HG03354 (cell line): Measurements from ENCODE around the gene DEPP1.
A peak's percentile ranks its signal among the peaks of the same experiment; 100 is the strongest.

Source experiments
- ATAC-seq: cut with Tn5 transposase; IDR thresholded peaks from one replicate; pipeline ENCODE4 v1.9.1; 2021; ENCODE audit warnings: mild to moderate bottlenecking; ENCODE audit not compliant: unreplicated experiment, poor library complexity, severe bottlenecking

Gene DEPP1

DNA sequence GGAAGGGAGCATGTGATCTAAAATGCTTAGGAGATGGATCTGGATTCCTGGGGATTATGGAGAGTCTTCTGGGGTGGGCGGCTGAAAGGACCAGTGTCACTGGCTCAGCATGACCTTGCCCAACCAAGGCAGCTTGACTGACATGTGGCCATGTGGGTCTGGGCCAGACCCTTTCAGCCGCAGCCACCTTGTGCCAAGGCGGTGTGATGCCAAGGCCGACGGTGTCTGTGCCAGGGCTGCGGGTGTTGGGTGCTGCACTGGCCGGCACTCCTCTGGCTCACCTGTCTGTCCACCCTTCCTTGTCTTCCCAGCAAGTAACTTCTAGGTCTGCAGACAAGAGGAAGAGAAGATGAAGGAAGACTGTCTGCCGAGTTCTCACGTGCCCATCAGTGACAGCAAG is 8.8 kb downstream of the DEPP1 start:
- ATAC-seq = no peak

DNA sequence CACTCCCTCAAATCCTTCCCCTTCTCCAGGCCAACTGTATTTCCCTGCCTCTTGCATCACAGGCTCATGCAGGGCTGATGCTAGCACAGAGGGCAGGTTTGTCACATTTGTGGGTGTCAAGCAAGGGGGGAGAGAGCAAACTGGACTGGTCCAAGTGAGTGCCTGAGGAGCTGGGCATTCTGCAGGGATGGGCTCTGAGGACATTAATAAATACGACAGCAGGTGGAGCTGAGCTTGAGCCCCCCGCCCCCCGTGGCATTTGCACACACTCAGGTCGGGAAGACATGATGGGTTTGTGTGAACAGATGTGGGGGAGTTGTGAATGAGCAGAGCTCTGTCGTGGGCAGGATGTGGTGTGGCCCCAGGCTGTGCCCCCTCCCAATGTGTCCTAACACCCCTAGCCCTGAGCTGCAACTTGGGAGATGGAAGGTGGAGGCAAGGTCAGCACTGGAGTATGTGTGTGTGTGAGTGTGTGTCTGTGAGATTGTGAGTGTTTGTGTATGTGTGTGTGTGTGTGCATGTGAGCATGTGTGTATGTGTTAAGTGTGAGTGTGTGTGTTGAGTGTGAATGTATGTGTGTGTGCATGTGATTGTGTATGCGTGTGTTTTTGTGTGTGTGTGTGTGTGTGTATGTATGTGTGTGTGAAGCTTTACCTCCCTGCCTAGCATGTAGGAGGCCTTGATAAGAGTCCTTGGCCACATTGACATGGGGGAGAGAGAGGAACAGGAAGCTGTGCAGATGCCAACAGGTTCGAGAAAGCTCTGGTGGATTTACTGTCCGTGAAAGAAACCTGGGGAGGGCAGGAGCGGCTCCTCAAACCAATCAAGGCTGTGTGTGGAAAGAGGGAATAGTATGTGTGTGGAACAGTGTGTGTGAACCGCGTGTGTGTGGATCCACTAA is 9.9 kb downstream of the DEPP1 start:
- ATAC-seq = no peak

- ATAC-seq = no peak
These were observed 10.5 kb downstream of the DEPP1 start for GRCh38 chr10:44968091-44968490.

DNA sequence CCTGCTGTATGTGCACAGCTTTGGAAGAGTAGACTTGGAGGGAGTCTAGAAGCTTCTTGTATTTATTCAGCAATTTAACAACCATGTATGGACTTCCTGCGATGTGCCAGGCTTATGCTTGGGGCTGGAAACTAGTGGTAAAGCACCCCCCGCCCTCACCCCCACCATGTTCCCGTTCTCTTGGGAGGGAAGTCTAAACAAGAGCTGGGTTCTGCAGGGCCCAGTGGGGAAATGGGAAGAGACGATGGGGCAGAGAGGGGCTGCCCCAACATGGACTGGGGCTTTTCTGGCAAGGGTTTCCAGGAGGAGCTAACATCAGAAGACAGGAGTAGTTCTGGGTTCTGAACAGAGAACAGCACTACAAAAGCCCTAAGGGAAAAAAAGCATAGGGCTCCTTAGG is 11.0 kb downstream of the DEPP1 start:
- ATAC-seq = no peak

GRCh38 chr10:44966816-44967509 is 11.6 kb downstream of the DEPP1 start:
- ATAC-seq = no peak

GRCh38 chr10:44966129-44966815 is 12.3 kb downstream of the DEPP1 start:
- ATAC-seq = peak; percentile 39

DNA sequence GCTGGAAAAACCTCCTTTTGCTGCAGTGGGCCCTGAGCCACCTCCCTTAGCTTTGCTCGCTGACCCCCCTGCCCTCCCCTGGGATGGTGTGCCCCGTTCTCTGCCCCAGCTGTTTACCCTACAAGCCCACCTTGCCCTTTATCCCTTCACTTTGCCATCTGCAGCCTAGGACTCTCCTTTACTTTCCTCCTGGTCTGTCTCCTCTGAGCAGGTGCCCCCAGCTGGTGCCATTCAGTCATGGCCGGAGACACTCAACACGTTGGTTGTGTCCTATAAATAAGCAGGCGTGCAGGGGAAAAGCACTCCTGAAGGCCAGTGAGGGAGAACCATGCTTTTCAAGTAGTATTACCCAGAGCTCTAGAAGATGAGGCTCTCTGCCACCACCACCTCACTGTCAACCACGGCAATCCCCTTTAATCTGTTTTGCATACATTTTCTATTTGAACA is 12.9 kb downstream of the DEPP1 start:
- ATAC-seq = peak; percentile 44

GRCh38 chr10:44965104-44965503 is 13.5 kb downstream of the DEPP1 start:
- ATAC-seq = no peak

DNA sequence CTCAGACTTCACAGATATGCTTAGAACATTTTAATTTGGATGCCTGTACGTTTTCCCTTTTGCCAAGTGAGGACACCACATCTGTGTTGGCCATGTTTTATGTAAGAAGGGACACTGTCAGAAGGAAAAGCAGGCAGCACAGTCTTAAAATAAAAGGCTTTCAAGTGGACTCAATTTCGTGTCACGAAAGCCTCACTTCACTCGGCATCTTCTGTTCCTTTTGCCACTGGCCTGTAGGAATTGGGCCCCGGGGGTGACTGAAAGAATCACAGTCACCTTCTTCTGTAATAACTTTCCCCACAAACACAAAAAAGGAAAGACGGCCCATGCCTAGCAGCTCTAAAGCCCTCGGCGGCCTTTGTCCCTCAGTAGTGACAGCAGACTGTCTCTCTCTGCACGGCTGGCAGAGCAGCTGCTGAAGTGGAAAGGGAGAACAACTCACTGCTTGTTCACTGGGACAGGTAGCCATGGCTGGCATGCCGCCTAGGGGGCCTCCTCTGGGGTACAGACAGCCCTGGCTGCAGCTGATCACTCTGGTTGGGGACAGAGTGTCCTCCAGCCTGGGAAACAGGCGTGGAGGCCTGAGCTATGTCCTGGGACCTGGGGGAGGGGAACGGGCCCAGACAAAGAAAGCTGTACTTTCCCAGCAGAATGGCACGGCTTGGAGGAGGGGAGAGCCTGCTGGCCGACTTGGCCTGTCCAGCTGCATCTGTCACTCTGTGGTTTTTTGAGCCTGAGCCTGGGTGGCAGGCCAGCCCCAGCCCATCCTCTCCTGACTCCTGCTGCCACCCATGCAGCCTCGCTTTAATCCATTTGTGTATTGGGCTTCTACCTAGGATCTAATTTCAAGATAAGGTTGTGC is 14.6 kb downstream of the DEPP1 start:
- ATAC-seq = no peak

GRCh38 chr10:44962870-44963738 is 15.5 kb downstream of the DEPP1 start:
- ATAC-seq = no peak

- ATAC-seq = no peak
These were observed 16.5 kb downstream of the DEPP1 start for GRCh38 chr10:44961931-44962750.

DNA sequence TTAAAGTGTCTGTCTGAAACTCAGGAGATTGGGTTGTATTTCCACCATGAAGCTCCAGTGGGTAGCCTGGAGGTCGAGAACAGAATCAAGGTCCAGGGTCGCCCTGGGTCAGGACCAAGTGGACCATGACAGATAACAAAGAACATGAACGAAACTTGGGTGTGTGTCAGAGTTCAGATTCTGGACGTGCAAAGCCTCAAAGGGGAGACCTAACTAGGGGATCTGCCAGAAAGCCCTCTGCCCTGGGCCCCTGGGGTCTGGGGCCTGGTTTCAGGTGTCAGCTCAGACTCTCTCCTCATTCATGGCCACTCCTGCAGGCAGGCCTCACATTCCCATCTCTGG is 17.4 kb downstream of the DEPP1 start:
- no peak for ATAC-seq

DNA sequence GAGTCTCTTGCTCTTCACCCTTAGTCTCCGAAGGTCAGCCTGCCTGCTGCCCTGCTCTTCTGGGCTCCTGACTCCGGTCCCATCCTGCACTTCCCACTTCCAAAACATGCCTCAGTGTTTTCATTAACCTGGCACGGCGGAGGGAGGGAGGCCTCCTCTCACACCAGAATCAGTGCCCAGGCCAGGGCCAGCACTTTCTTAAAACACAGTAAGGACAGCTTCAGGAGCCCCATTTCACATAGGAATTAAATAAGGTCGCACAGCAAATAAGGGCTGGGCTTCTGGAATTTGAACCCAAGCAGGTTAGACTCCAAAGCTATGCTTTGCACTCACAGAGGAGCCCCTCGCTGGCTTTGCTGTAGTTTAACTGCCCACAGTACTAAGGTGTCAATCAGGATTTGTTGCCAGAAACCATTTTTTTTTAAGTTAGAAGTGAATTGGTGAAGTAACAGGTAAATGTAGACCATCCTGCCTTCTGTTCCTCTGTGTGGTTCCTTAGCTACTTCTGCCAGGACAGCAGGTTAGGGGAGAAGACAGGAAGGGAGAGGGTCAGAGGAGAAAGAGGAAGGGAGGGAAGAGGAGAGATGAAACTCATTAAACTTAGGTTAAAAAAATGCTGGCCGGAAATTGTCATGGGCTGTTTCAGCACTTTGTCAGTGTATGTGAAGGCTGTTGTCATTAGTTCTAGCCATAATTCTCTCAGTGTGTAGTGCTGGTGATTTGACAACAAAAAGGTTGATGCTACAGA is 18.0 kb downstream of the DEPP1 start:
- no peak for ATAC-seq

DNA sequence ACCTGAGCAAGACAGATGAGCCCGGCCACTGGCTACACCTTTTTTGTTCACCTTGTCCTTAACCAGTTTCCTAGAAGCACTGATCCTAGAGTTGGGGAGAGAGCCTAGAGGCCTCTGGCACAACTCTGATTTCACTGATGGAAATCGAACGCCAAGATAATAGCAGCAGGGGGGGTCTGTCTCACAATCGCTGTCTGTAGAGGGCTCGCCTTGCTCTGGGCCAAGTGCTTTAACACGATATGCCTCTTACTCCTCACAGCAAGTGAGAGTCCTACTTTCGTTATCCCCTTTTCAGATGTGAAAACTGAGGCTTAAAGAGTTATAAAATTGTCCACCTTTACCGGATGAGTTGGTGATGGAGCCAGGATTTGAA is 18.5 kb downstream of the DEPP1 start:
- ATAC-seq = peak; percentile 0

DNA sequence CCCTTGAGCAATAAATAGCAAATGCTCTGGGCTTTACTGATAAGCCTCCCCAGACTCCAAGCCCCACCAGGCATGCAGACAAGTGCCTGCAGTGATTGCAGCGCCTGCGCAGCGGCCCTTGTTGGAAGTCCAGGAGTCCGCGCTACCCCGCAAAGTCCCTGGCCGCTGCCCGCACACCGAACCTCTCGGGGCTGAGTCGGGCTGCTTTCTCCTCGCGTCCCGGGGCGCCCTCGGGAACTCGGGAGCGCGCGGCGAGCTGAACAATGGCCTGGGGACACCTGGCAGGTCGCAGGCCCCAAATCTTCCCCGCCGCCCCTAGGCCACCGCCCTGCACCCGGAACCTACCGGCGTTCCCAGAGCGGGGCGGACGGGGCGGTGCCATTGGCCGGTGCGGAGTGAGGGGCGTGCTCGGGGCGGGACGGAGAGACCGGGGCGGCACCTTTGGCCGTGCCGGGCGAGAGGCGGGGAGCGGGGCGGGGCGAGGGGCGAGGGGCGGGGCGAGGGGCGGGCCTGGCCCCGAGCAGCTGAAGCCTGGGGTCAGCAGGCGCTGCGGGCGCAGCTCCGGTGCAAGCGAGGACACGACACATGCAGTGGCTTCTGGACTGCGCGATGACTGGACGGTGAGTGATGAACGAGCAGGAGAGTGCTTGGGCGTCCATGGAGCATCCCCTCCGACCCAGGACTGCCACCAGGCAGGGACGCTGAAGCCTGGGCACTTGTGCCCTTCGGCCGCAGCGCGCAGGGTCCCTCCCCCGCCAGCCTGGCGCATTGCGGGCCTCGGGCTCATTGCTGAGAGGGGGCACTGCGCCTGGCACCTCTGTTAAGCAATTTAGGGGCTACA is 19.1 kb downstream of the DEPP1 start, which contains the start of gene RASSF4:
RASSF4 (plus strand) TSS at position 556 of the 841 bp plus-strand sequence. CDS start 10,401 bp downstream, outside the sequence.
- peak; percentile 97 for ATAC-seq

DNA sequence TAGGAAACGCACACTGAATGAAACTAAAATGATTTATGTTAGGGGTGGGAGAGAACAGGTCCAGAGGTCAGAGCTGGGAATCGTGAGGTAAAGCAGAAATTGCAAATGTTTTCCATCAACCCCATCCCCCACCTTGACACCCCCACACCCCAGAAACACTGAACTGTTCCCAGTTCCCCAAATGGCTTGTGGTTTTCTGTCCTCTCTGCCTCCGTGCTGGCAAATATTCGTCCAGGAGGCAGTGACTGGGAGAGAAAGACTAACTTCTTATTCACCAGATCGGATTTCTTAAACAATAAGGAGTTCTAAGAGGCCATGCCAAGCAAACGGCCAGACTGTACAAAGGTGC is 19.7 kb downstream of the DEPP1 start:
- no peak for ATAC-seq
